Measurements from ENCODE around the gene ATP5MK. TPM values are rescaled to one million over a fixed set of nuclear protein-coding genes. Genes with fewer than 3 reads are reported as not detected.

Gene ATP5MK
- total RNA-seq, 1 experiment from 2014 or later, result 111 TPM

- no peak overlapping the region for H3K27ac ChIP-seq (ENCODE audit: low read length)
- CTCF ChIA-PET, result no interaction called here
Measured at GRCh38 chr10:103397191-103397825, 1.0 kb upstream of the ATP5MK start.

DNA sequence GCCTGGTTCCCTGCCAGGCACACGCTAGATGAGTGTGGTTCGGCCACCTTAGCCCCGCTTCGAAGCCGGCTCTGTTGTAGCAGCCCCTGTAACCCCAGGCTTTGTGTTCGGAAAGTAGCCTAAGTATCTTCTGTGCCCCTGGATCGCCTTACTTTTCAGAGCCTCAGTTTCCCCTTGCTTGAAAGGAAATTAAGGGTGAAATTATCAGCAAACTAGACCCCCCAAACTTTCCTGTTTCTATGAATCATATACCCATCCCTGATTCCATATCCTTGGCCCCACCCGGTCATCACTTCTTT is 463 bp upstream of the ATP5MK start:
- intact Hi-C loops (cut with micrococcal nuclease), result no loop called here
- H2AFZ ChIP-seq (ENCODE audit: low read length), result peak overlapping the region; percentile 53
- H3K36me3 ChIP-seq (ENCODE audit: low read depth, low read length), result peaks cover 31% of the 10 kb centered on the region
- no peak for ATAC-seq
- no peaks in the 10 kb centered on the region for H3K27me3 ChIP-seq (ENCODE audit: low read length)
- TF ChIP-seq EZH2 (IDR thresholded peaks at IDR 0.05; ENCODE audit: low read length, unreplicated experiment) (no peak), EZH2phosphoT487 (IDR thresholded peaks at IDR 0.05; ENCODE audit: borderline replicate concordance, low read length) (no peak), CTCF (conservative IDR thresholded peaks at IDR 0.05; ENCODE audit: low read depth, low read length) (no peak)
- peak overlapping the region; percentile 39; the same call in 1 of the 2 replicates for H3K27ac ChIP-seq (ENCODE audit: low read length)
- H3K9me3 ChIP-seq (ENCODE audit: low read length), result no peaks in the 10 kb centered on the region
- BruUV-seq (replicated peaks), result TSS peak; percentile 80
- POLR2A ChIA-PET (ENCODE audit: unreplicated experiment), result interaction anchor here (0.5 to 0.6 kb wide), 3 partner anchors 116 to 627 kb away, joined by 3 to 4 read pairs (median 3); no protein-coding TSS in a partner anchor
- H3K9ac ChIP-seq (ENCODE audit: low read length), result peak overlapping the region; percentile 95
- peak overlapping the region; percentile 93 for H3K4me2 ChIP-seq (ENCODE audit: low read length)
- CTCF ChIA-PET, result no interaction called here
- no peak for DNase-seq
- H3K79me2 ChIP-seq (ENCODE audit: low read length), result peaks cover 73% of the 10 kb centered on the region
- H3K9me2 ChIP-seq (replicated peaks; ENCODE audit: low read length), result no peaks in the 10 kb centered on the region
- 0 out of 2 replicates have a peak, but pooled peaks cover 4% of the 10 kb centered on the region for H4K20me1 ChIP-seq (ENCODE audit: low read length)
- peaks cover 30% of the 10 kb centered on the region for H3K4me1 ChIP-seq (ENCODE audit: insufficient read depth, low read length)
- no peaks in the 10 kb centered on the region for H3F3A ChIP-seq (ENCODE audit: low read length, unreplicated experiment)
- peak overlapping the region; percentile 92 for H3K4me3 ChIP-seq (ENCODE audit: low read length)

More at GRCh38 chr10:103397191-103397825, 1.0 kb upstream of the ATP5MK start:
- intact Hi-C loops (cut with micrococcal nuclease), result no loop called here
- TF ChIP-seq CTCF (conservative IDR thresholded peaks at IDR 0.05; ENCODE audit: low read depth, low read length) (no peak), EZH2phosphoT487 (IDR thresholded peaks at IDR 0.05; ENCODE audit: borderline replicate concordance, low read length) (no peak), EZH2 (IDR thresholded peaks at IDR 0.05; ENCODE audit: low read length, unreplicated experiment) (no peak)
- H3K9me2 ChIP-seq (replicated peaks; ENCODE audit: low read length), result no peaks in the 10 kb centered on the region
- no peak overlapping the region for H2AFZ ChIP-seq (ENCODE audit: low read length)
- no peak for DNase-seq
- 0 out of 2 replicates have a peak, but pooled peaks cover 4% of the 10 kb centered on the region for H4K20me1 ChIP-seq (ENCODE audit: low read length)
- no peaks in the 10 kb centered on the region for H3K9me3 ChIP-seq (ENCODE audit: low read length)
- no TSS peak for BruUV-seq (replicated peaks)
- H3K4me3 ChIP-seq (ENCODE audit: low read length), result peak overlapping the region; percentile 92
- H3F3A ChIP-seq (ENCODE audit: low read length, unreplicated experiment), result no peaks in the 10 kb centered on the region
- POLR2A ChIA-PET (ENCODE audit: unreplicated experiment), result interaction anchor here (0.5 to 0.7 kb wide), 4 partner anchors 53 to 627 kb away, joined by 3 to 7 read pairs (median 4); no protein-coding TSS in a partner anchor
- ATAC-seq, result no peak
- peaks cover 30% of the 10 kb centered on the region for H3K4me1 ChIP-seq (ENCODE audit: insufficient read depth, low read length)
- peak overlapping the region; percentile 95 for H3K9ac ChIP-seq (ENCODE audit: low read length)
- H3K27me3 ChIP-seq (ENCODE audit: low read length), result no peaks in the 10 kb centered on the region
- peaks cover 73% of the 10 kb centered on the region for H3K79me2 ChIP-seq (ENCODE audit: low read length)
- peaks cover 31% of the 10 kb centered on the region for H3K36me3 ChIP-seq (ENCODE audit: low read depth, low read length)
- H3K4me2 ChIP-seq (ENCODE audit: low read length), result peak overlapping the region; percentile 93

- TF ChIP-seq EZH2phosphoT487 (IDR thresholded peaks at IDR 0.05; ENCODE audit: borderline replicate concordance, low read length) (no peak), EZH2 (IDR thresholded peaks at IDR 0.05; ENCODE audit: low read length, unreplicated experiment) (no peak), CTCF (conservative IDR thresholded peaks at IDR 0.05; ENCODE audit: low read depth, low read length) (no peak)
- CTCF ChIA-PET, result no interaction called here
- H3K36me3 ChIP-seq (ENCODE audit: low read depth, low read length), result peaks cover 33% of the 10 kb centered on the region
- peak overlapping the region; percentile 95 for H3K9ac ChIP-seq (ENCODE audit: low read length)
- intact Hi-C loops (cut with micrococcal nuclease), result no loop called here
- H3K4me3 ChIP-seq (ENCODE audit: low read length), result peak overlapping the region; percentile 92
- BruUV-seq (replicated peaks), result no TSS peak
- peak overlapping the region; percentile 53 for H3K27ac ChIP-seq (ENCODE audit: low read length)
- H3K9me2 ChIP-seq (replicated peaks; ENCODE audit: low read length), result no peaks in the 10 kb centered on the region
- POLR2A ChIA-PET (ENCODE audit: unreplicated experiment), result interaction anchor here (0.6 kb wide), 1 partner anchor 242 kb away, joined by 6 read pairs; no protein-coding TSS in a partner anchor
- DNase-seq, result peak; percentile 13
- peak overlapping the region; percentile 52 for H2AFZ ChIP-seq (ENCODE audit: low read length)
- no peaks in the 10 kb centered on the region for H3K9me3 ChIP-seq (ENCODE audit: low read length)
- no peaks in the 10 kb centered on the region for H3F3A ChIP-seq (ENCODE audit: low read length, unreplicated experiment)
- H4K20me1 ChIP-seq (ENCODE audit: low read length), result 0 out of 2 replicates have a peak, but pooled peaks cover 4% of the 10 kb centered on the region
- peak overlapping the region; percentile 92 for H3K4me2 ChIP-seq (ENCODE audit: low read length)
- H3K4me1 ChIP-seq (ENCODE audit: insufficient read depth, low read length), result peaks cover 30% of the 10 kb centered on the region
- ATAC-seq, result peak; percentile 23
- no peaks in the 10 kb centered on the region for H3K27me3 ChIP-seq (ENCODE audit: low read length)
- H3K79me2 ChIP-seq (ENCODE audit: low read length), result peaks cover 73% of the 10 kb centered on the region
Measured at GRCh38 chr10:103395754-103396066, 565 bp downstream of the ATP5MK start.

Data from PC-3 (cell line).